GM12892 (cell line): Measurements from ENCODE around the gene NAA35.

ENCODE experiments used
- DNase-seq: peaks from one replicate; pipeline ENCODE4 v3.0.0; 2011; ENCODE audit not compliant: insufficient read length
- FAIRE-seq: peaks from 2 replicates; lab custom pipeline; 2011; peaks lifted over from hg19 to GRCh38; lab: Jason Lieb, UNC
- POLR2A ChIP-seq: IDR thresholded peaks from 2 replicates; pipeline ENCODE4 v1.6.1; 2011; ENCODE audit warnings: low read depth, low read length, control low read depth
- POLR2AphosphoS5 ChIP-seq: IDR thresholded peaks from 2 replicates; pipeline ENCODE4 v1.6.1; 2011; ENCODE audit warnings: low read depth, low read length, control low read depth
- TAF1 ChIP-seq: IDR thresholded peaks from 2 replicates; pipeline ENCODE4 v1.6.1; 2011; ENCODE audit warnings: low read depth, mild to moderate bottlenecking, control low read depth, low read length, borderline replicate concordance

NAA35 gene

GRCh38 chr9:86005253-86005775, 64.4 kb downstream of the NAA35 start:
- no peak for TF ChIP-seq TAF1
- no peak for TF ChIP-seq POLR2AphosphoS5
- TF ChIP-seq POLR2A: no peak
- DNase-seq (no peak), FAIRE-seq (no peak)

DNA sequence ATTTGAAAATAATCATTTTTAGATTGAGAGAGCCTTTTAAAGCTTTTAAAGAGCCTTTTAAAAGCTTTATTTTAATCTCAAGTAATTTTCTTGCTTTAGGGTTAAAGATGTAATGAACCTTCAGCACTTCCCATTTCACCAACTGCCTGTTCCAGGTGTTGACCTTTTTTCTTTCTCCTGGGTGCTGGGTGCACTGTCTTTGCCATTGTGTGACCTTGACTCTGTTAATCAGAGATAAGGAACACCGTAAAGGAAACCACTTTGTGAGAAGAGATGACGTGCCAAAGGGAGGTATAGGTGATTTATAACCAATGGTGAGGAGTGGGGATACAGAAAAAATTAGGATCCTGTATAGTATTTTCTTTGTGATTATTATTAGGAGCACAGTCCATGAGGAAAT, 68.2 kb downstream of the NAA35 start:
- DNase-seq: no peak
- no peak for FAIRE-seq

GRCh38 chr9:86020731-86021130, 79.8 kb downstream of the NAA35 start:
- FAIRE-seq: no peak
- no peak for TF ChIP-seq POLR2AphosphoS5
- no peak for TF ChIP-seq POLR2A
- no peak for TF ChIP-seq TAF1
- no peak for DNase-seq

More for the DNA sequence above, 68.2 kb downstream of the NAA35 start:
- TF ChIP-seq POLR2AphosphoS5 (no peak), TAF1 (no peak), POLR2A (no peak)

- no peak for FAIRE-seq
- TF ChIP-seq TAF1 (no peak), POLR2A (no peak), POLR2AphosphoS5 (no peak)
- no peak for DNase-seq
These were observed 80.2 kb downstream of the NAA35 start for GRCh38 chr9:86021166-86021565.

DNA sequence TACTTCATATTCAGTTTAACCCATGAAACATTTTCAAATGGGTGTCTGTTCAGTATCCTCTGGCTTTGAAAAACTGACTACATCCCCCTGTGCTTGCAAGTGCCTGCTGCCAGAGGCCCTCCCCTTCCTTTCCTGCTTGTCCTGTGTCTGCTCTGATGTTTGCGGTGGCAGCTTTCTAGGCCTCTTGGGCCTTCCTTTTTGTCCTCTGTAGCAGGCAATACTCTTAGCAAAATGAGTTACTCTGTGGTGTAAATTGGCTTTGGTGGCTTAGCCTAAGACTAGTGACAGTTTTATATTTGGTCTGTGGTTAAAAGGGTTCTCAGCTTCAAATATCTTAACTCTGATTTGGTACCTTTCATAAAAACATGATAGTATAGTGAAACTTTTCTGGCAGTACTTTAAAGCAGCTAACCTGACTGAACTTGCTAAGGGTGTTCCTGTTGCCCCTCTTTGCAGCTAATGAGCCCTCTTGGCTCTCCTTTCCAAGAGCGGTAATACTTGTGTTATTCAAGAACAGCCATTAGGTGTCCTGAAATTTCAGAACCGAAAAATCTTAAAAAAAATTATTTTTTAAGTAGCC, 81.8 kb downstream of the NAA35 start:
- FAIRE-seq: no peak
- no peak for DNase-seq
- TF ChIP-seq POLR2A: no peak
- TF ChIP-seq POLR2AphosphoS5: no peak
- no peak for TF ChIP-seq TAF1

- TF ChIP-seq POLR2A: no peak
- TF ChIP-seq TAF1: no peak
- TF ChIP-seq POLR2AphosphoS5: no peak
- DNase-seq (no peak), FAIRE-seq (no peak)
These were observed 86.8 kb downstream of the NAA35 start for GRCh38 chr9:86027767-86028166.

GRCh38 chr9:86034863-86035734, 94.2 kb downstream of the NAA35 start:
- DNase-seq: peak; percentile 38
- FAIRE-seq: no peak

DNA sequence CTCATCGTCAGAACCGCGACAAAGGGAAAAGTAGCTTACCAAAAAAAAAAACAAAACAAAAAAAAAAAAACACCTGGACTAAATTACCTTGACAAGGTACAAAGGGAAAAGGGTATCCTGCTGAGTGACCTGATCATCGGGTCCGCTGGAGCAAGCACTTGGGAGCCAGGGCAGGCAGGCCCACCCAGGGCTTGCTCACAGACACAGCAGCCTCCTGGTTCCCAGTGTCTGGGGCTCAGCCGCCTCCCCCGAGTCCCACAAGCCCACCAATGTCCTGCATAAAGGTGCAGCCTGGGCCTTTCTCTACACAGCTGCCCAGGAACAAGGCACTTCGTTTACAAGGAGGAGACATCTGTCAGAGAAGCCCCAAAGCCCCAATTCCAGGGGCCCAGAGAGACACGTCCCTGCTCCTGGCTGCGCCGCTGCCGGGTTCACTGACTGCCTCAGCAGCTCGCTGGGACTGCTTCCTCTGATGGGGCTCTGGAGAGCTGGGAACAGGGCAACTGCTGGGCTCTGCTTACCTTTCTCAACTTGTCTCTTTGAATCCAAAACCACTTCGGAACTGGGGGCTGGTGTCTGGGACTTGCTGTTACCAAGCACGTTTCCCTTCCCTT, 95.0 kb downstream of the NAA35 start:
- no peak for TF ChIP-seq POLR2A
- no peak for DNase-seq
- no peak for FAIRE-seq

More at GRCh38 chr9:86034863-86035734, 94.2 kb downstream of the NAA35 start:
- TF ChIP-seq TAF1 (no peak), POLR2A (no peak), POLR2AphosphoS5 (no peak)

DNA sequence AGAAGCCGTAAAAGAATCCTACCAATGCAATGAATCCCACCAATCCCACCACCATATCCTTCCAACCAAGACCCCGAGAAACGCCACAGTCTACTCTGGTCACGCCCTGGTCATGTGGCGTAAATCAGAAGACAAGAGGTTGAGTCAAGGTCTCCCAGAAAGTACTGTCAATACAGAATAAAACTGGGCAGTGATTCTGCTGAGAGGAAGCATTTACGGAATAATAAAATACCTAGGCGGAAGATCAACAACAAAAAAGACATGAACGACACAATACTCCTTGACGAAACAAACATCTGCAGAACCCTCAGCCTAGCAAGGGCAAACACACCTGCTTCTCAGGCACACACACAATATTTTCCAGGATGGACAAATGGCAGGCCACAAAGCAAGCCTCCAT, 95.6 kb downstream of the NAA35 start:
- FAIRE-seq (no peak), DNase-seq (no peak)
- TF ChIP-seq POLR2AphosphoS5: no peak
- no peak for TF ChIP-seq POLR2A
- TF ChIP-seq TAF1: no peak

- TF ChIP-seq TAF1 (no peak), POLR2AphosphoS5 (no peak), POLR2A (no peak)
- FAIRE-seq (no peak), DNase-seq (no peak)
These were observed 99.3 kb downstream of the NAA35 start for GRCh38 chr9:86039991-86040860.

DNA sequence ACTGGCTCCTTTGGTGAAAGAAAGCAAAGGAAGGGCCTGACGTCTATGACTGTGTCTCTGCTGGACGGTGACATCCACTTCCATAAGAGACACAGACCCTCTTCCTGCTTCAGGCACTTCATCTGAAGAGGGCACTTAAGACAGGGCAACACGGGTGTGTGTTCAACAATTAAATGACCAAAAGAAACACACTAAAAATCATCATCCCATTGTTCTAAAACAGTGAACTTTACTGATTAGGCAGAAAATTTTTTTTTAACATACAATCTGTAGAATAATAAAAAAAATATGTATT, 99.9 kb downstream of the NAA35 start:
- DNase-seq (no peak), FAIRE-seq (no peak)
- TF ChIP-seq TAF1 (no peak), POLR2AphosphoS5 (no peak), POLR2A (no peak)
